Central memory CD4-positive, alpha-beta T cell (primary cell): Measurements from ENCODE around the gene SSR2.

ENCODE experiments used
- DNase-seq: peaks from one replicate; pipeline ENCODE4 v3.0.0; 2022
- total RNA-seq, 3 experiments: gene quantifications; one replicate each; lab custom pipeline; 2026; lab: John Stamatoyannopoulos, UW

SSR2 gene
- 77.8 to 181 (median 130) reads per million in 3 experiments for total RNA-seq

DNA sequence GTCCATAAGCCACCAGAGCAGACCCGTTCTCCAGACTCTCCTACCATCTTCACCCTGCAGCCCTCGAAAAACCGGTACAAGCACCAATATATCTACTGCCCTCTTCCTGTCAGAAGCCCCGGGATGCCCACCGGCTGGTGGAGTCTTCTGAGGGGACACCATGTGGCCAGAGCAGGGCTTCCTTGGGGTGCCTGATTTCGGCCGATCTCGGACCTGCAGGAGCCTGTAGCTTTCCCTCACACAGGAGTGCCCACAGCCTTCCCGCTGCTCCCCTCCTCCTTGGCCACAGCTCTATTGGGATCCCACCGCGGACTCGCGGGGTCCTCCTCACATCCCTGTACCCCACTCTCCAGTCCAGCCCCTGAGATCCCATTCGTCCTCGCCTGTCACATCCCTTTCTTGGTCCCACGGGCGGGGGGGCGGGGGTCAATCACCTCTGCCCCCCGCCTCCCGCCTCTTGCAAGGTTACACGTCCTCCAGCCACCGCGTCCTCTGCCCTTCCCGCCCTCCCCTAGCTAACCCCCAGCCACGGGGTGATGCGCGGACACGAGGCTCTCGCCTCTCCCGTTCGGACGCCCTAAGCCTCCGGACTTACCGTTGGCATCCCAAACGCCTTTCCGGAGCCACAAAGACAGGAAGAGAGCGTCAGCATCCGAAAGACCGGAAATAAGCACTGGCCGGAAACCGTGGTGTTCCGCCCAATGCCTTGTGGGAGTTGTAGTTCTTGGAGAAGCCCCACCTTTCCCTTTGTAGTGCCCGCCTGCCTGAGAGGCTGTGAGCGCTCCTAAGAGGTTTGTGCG lies at the start of gene SSR2:
SSR2 (minus strand) TSS at position 659 of the 800 bp plus-strand sequence. CDS start 784 bp downstream, outside the sequence.
- peak; percentile 83 for DNase-seq

- no peak for DNase-seq
Observed at GRCh38 chr1:156070548-156070947, 49.8 kb upstream of the SSR2 start.

DNA sequence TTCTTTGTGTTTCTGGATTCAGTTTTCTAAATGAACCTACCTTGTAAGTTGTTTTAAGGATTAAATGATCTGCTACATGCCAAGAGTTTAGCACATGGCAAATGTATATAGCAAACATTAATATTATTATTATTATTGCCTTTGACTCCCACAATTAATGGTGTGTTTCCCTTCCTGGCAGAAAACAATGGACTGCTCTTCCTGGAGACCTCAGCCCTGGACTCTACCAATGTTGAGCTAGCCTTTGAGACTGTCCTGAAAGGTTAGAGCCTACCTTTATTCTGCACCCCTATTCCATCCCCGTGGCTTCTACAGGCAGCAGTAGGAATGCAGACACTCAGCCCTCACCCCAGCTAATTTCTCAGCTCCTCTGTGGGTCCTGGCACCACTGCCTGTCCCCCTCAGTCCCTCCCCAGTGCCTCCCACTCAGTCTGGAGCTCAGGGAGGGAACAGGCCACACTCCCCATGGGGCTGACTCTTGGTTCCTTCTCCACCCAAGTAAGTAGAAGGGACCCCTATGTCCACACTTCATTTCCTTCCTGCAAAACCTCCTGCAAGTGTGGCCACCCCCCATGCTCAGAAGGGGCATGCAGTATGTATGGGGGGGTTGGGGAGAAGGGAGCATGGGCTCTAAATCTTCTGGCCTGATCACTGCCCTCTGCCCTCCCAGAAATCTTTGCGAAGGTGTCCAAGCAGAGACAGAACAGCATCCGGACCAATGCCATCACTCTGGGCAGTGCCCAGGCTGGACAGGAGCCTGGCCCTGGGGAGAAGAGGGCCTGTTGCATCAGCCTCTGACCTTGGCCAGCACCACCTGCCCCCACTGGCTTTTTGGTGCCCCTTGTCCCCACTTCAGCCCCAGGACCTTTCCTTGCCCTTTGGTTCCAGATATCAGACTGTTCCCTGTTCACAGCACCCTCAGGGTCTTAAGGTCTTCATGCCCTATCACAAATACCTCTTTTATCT lies 49.0 kb upstream of the SSR2 start:
- no peak for DNase-seq

DNA sequence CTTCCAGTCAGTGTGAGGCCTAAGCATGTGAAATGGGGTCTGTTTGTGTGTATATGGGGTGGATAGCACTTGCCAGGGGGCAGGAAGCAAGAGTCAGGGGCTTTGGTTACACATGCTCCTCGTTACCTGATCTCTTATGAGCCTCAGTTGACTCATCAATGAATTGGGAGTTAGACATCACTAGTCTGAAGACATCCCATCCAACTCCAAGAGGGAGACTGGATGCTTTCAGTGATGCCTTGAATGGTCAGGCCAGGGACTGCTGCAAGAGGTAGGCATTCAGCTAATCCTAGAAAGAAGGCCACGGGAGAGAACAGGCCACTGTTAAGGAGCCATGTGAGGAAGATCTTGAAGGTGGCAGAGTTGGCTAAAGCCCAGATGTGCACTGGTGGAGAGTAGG lies 46.5 kb upstream of the SSR2 start:
- DNase-seq = no peak

GRCh38 chr1:156065871-156066270 lies 45.1 kb upstream of the SSR2 start:
- no peak for DNase-seq

DNA sequence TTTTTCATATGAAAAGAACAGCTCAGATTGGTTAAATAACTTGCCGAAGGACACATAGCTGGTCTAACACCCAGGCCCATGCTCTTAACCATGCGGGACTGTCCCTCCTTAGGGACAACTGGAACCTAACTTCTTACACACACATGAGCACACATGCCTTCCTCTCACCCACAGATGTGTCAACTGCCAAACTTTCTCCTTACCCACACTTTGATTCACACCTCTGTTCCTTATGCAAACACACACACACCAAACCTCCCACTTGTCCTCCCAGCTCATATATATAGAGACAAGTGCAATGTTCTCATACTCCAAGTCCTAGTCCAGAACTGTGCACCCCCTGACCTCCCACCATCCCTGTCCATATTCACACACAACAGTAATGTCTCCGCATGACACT lies 44.5 kb upstream of the SSR2 start:
- no peak for DNase-seq

DNA sequence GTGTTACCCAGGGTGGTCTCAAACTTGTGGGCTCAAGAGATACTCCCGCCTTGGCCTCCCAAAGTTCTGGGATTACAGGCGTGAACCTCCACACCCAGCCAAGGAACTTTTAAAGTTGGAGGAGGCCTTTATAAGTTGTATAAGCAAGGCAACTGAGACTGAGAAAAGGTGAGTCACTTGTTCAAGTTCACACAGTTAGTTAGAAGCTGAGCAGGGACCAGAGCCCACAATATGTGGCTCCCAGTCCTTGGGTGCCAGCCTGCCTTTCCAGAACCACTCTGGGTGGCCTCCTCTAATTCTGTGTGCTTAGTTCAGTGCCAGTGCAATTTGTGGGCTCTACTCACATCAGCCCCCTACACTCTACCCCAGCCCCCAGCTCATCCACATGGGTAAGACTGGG lies 43.9 kb upstream of the SSR2 start:
- DNase-seq = no peak

GRCh38 chr1:156063997-156064285 lies 43.2 kb upstream of the SSR2 start:
- no peak for DNase-seq

- DNase-seq = no peak
Observed at GRCh38 chr1:156062189-156062588, 41.4 kb upstream of the SSR2 start.

DNA sequence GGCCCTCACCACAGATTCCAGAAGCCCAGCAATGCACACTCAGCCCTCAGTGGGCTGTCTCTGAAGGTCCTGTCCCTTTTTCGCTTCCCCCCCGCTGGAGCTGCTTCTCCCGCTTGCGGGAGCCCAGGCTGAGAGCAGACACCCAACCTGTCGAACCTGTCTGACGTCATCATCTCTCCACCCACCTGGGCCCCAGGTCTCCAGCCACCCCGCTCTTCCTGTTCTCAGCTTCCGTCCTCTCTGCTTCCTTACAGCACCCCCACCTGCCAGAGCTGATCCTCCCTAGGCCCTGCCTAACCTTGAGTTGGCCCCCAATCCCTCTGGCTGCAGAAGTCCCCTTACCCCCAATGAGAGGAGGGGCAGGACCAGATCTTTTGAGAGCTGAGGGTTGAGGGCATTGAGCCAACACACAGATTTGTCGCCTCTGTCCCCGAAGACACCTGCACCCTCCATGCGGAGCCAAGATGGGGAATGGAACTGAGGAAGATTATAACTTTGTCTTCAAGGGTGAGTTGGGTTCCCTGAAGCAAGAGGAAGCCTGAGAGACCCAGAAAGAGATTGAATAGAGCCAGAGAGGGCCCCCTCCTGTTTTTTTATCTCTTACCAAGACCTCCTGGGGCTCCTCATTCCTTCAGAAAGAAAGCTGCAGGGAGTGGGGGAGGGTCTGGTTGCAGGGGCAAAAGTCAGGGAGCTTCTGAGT lies 40.3 kb upstream of the SSR2 start, which contains the start of gene RAB25:
RAB25 (plus strand) TSS at position 224 of the 700 bp plus-strand sequence; CDS start at position 465, 241 bp downstream.
- no peak for DNase-seq

GRCh38 chr1:156056326-156056849 lies 35.6 kb upstream of the SSR2 start:
- DNase-seq = no peak

DNA sequence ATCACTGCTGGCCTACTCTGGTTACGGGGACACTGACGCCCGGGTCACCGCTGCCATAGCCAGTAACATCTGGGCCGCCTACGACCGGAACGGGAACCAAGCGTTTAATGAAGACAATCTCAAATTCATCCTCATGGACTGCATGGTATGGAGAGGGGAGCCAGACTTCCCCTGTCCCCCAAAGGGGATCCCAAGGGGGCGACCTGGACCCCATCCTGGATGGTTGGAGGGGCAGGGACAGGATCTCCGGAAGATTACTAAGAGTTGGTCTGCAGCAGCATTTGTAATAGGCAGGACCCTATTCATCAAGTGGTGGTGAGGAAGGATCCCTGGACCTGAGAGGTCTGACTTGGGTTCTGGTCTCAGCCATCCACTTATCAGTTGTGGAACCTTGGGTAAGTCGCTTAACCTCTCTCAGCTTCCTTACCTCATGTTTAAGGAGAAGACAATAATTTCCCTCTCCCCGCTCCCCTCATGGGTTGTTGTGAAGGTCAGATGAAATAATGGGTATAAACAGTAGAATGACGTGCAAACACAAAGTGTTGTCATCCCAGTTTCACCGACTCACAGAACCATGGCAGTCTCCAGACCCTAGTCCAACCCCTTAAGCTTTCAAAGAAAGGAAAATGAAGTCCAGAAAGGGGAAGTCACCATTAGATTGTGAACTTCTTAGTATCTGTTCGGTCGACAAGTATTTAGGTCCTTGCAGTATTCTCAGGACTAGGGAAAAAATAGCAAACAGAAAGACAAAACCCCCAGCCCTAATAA lies 34.7 kb upstream of the SSR2 start:
- DNase-seq = no peak

DNA sequence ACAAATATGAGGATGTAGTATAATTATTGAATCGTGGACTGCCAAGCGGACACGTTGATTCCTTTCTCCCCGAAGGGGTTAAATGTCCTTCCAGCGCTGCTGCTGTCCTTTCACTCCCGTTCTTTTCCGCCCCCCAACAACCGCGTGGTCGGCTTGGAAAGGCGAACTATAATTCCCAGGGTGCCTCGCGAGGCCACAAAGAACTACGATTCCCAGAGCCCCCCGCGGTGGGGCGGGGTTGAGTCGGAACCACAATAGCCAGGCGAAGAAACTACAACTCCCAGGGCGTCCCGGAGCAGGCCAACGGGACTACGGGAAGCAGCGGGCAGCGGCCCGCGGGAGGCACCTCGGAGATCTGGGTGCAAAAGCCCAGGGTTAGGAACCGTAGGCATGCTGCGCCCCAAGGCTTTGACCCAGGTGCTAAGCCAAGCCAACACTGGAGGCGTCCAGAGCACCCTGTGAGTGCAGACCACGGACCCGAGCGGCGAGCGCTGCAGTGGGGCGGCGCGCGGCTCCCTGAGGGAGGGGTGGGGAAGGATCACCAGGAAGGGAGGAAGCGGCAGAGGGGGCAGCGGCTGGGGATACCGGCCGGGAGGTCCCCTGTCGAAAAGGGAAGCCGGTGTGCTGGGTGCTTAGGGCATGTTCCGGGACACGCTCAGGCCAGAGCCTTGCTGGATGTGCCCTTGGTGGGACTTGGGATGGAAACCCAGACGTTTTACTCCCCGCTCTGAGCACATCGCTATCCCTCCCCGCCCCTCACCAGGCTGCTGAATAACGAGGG lies 33.9 kb upstream of the SSR2 start, which contains the start of gene LAMTOR2:
LAMTOR2 (plus strand) TSS at position 283 of the 781 bp plus-strand sequence; CDS start at position 391, 108 bp downstream.
- peak; percentile 91 for DNase-seq

DNA sequence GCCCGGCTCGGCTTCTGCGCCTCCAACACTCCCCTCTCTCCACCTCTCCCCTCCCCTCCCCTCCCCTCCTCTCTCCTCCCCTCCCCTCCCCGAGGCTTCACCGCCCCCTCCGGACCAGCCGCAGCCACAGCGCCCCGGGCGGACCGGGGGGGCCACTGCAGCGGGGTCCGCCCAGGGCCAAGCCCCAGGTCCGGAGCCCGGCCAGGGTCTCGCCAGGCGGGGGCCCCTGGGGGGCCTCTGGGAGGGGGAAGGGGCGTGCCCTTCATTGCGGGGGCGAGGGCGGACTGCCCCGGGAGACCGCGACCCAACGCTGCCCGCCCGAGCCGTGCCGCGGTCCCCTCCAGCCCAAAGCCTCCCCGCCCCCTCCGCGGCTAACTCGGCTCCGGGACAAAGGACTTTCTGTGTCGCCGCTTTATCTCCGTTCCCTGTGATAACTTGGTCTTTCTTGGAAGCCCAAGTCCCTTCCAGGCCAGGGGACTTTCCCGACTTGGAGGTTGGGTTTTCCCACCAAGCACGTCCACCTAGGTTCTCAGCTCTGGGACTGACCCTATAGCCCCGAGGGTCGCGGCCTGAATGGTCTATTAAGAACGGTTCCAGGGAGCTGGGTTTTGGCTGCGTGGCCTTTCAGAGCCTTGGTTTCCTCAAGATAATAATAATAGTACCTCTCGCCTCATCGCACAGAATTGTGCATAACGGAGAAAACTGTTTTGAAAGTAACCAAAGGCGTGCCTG lies 33.2 kb upstream of the SSR2 start, which contains the start of gene UBQLN4:
UBQLN4 (minus strand) TSS at position 31 of the 732 bp plus-strand sequence. CDS start 97 bp downstream, outside the sequence.
- DNase-seq = peak; percentile 79

- peak; percentile 53 for DNase-seq
Observed at GRCh38 chr1:156052862-156053767, 32.4 kb upstream of the SSR2 start.

DNA sequence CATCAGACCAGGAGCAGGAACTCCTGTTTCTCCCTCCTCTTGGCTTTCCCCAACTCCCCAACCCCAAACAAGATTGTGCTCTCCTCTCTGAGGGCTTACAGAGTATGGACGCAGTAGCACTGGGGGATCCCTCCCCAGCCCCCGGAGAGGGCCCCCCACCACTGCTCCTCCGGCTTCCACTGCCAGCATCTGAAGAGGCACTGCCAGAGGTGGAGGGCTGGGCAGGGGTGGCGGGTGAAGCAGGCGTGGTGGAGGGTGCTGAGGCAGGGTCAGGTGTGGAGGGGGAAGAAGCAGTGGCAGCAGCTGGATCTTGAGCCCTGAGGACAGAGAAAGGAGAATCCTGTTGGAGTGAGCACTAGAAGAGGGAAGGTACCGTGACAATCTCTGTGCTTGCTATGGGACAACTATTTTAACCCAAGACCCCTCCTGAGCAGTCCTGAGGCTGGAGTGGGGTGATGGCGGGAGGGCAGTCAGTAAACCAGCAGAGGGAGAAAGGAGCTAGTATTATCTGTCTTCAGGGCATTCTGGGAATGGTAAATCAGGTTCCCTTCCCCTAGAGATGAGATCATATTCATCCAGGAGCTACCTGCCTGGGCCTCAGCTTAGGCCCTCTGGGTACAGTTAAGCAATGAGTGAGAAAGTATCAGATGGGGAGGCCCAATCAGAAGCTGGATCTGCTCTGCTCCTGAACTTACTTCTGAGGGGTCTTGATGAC lies 30.4 kb upstream of the SSR2 start:
- DNase-seq = no peak

DNA sequence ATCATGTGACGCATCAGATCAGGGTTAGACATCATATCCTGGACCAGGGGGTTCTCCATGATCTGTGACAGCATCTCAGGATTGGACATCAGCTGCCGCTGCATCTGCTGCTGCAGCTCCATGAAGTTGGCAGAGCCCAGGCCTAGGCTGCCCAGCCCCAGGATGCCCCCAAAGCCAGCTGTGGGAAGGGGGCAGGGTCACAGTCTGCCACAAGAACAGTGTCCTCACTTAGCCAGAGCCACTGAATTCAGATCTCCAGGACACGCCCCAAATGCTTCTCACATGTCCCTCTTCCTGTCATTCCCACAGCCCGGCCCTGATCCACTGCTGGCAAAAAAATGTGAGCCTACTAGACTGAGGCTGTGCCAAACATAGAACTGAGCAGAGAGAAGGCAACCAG lies 29.6 kb upstream of the SSR2 start:
- DNase-seq = no peak

- no peak for DNase-seq
Observed at GRCh38 chr1:156048663-156049258, 28.0 kb upstream of the SSR2 start.
